ENCODE data around the gene CADPS.

Gene CADPS

DNA sequence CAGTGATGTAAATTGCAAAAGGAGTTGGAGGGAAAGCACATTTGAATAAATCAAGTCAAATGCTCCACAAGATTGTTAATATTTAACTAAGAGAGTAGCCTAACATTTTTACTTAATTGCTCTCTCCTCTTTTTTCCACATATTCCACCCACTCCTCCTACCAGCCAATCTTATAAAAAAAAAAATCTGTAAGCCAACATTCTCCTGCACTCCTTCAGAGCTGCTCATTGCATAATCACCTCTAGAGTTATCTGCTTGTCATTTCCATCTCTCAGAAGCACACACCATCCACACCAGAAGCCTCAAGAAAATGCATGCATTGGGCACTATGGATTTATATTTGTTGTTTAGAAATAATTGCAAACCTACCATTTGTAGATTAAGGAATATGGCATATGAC is 64.1 kb downstream of the CADPS start:
- DNase-seq (ENCODE audit: low spot score), result no peak

DNA sequence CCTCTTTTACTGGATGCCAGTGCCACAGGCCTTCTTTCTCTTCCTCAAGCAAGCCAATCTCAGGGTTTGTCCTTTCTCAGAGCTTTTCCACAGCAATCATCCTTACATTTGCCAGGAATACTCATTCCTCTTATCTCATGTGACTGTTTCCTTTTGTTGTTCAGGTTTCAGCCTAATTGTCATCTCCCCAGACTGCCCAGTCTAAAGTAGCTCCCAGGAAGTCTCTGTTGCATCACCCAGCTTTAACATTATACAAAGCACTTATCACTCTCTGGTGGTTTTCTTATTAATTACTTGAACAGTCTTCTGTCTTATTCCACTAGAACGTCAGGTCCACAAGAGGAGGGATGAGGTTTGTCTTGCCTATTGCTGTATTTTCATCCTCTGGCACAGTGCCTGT is 65.8 kb downstream of the CADPS start:
- DNase-seq (ENCODE audit: low spot score), result no peak

GRCh38 chr3:62805580-62806277 is 69.5 kb downstream of the CADPS start:
- DNase-seq (ENCODE audit: low spot score), result no peak

DNA sequence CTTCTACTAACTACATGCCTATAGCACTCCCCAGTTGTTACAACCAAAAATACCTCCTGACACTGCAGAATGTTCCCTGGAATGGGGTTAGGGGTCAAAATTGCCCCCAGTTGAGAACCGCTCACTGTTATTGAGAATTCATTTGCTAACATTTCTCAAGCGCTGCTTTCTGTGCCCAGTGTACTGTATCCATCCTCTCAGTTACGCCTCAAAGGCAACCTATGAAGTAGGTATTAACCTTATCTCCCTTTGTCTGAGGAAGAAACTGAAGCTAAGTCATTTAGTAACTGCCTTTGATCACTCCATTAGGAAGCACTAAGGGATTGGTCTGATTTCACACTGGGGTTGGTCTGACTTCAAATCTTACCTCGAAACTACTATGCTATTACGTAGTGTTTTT is 70.1 kb downstream of the CADPS start:
- no peak for DNase-seq (ENCODE audit: low spot score)

DNA sequence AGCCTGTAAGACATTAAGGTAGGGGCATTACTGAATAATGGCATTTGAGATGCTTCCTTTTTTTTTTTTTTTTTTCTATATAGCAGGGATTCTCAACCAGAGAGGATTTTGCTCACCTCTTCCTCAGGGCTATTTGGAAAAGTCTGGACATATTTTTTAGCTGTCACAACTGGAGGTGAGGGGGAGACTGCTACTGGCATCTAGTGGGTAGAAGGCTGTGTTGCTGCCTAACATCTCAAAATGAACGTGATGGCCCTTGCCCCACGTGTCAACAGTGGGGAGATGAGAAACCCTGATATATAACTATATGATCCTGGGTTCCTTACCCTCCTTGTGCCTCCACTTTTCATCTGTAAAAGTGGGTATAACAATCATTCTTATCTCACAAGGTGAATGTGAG is 71.9 kb downstream of the CADPS start:
- no peak for DNase-seq (ENCODE audit: low spot score)

DNA sequence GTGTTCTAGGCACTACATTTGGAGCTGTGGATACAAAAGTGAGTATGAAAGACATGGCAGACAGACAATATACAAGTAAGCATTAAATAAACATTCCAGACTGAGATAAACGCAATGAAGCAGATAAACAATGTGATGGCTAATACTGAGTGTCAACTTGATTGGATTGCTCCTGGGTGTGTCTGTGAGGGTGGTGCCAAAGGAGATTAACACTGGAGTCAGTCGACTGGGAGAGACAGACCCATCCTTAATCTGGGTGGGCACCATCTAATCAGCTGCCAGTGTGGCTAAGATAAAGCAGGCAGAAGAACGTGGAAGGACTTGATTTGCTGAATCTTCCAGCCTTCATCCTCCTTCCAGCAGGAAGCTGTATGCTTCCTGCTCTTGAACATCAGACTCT is 77.2 kb downstream of the CADPS start:
- no peak for DNase-seq (ENCODE audit: low spot score)

DNA sequence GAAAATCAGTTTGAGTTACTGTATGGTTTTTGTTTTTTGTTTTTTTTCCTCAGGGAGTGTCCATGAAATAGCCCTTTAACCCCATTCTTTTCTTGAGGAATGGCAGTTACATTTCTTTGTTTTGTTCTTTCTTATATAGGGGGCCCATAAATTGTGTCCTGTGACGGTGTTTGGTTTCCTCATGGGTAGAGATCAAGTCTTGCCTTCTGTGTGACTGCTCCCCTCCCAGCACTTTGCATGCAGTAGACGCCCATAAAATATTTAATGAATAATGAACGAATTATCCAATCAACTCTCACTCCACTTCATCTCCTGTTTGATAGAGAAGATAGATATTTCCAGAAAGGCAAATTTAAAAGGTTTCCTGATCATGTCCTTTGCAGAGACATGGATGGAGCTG is 78.1 kb downstream of the CADPS start:
- DNase-seq (ENCODE audit: low spot score), result no peak

GRCh38 chr3:62795978-62796657 is 79.1 kb downstream of the CADPS start:
- DNase-seq (ENCODE audit: low spot score), result no peak

DNA sequence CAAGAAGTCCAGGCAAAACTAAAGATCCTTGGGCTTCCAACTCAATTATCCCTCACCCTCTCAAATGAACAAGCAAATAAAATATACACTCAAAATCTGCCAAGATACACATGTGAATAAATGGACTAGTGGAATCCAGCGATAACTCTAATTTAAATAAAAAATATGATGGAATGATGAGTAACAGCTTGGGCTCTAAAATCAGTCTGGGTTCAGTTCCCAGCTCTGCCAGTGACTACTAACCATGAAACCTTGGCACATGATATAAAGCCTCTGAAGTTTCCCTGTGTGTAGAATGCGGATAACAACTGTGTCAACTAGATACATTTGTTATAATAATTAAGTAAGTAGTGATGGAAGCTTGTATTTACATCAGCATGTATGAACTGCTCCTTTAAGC is 81.3 kb downstream of the CADPS start:
- no peak for DNase-seq (ENCODE audit: low spot score)

DNA sequence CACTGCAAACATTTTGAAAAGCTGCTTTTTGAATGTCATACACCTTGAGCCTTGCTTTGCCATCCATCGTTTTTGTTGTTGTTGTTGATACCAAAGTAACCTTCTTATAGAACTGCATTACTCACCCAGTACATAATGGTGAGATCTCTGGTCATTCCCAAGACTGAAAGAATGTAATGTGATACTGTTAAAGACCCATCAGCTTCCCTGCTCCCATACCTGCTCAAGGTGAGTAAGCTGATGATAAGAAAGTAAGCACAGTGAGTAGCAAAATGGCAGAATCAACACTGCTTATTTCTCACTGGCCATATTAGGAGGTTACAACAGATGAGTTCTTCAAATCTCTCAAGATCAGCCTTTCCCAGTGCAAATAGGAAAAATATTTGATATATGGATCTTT is 89.8 kb downstream of the CADPS start:
- no peak for DNase-seq (ENCODE audit: low spot score)

DNA sequence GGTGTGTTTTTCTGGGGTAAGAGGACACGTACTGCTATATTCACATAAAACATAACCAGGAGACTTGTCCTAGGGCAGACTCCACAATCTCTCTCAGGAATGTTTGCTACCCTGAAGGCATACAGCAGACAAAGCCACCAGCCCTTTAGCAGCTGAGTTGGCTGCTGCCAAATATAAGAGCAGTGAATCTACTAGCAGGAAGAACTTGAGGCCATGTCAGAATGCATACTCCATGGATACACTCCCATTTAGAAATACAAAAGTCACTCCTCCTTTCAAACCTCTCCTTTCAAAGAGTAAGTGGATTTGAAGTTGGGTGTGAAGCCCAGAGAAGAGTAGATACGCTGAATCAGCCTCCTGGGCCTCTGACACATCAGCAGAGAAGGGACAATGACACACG is 94.1 kb downstream of the CADPS start:
- DNase-seq (ENCODE audit: low spot score), result no peak

GRCh38 chr3:62777674-62778073 is 97.5 kb downstream of the CADPS start:
- DNase-seq (ENCODE audit: low spot score), result no peak

GRCh38 chr3:62777130-62777529 is 98.1 kb downstream of the CADPS start:
- no peak for DNase-seq (ENCODE audit: low spot score)

- no peak for DNase-seq (ENCODE audit: low spot score)
Observed at GRCh38 chr3:62774221-62774620, 101.0 kb downstream of the CADPS start.

- DNase-seq (ENCODE audit: low spot score), result no peak
Observed at GRCh38 chr3:62771331-62772072, 103.7 kb downstream of the CADPS start.

- DNase-seq (ENCODE audit: low spot score), result no peak
Observed at GRCh38 chr3:62768896-62769295, 106.3 kb downstream of the CADPS start.

DNA sequence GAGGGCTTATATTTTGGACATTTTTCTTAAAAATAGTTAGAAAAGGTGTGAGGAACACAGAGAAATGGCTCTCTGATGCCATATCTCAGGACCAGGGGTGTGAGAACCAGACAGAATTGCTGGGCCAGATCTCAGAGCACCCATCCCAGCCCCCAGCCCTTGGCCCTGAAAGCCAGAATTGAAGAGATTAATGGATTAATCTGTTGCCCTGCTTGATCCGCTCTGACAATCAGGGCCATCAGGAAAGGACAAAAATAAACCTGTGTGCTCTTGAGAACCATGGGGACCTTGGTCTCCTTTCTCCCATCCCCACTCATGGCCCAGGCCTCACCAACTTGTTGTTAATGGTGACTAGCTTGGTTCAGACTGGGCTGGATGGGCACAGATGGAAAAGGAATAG is 113.5 kb downstream of the CADPS start:
- no peak for DNase-seq (ENCODE audit: low spot score)

DNA sequence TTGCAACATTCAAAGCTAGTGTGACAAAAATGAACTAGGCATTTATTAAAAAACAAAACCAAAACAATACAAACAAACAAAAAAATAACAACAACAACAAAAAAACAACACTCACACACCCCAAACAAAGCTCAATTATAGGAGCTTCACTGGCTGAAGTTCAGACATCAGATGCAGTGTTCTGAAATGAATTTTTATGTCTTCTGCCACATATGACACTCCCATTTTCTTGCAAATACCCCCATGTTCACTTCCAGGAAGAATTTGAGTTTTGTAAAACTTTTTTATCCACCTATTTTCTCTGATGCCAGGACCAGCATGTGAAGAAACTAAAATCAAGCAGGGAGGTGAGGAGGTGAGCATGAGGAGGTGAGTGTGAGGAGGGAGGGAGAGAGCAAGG is 113.9 kb downstream of the CADPS start:
- DNase-seq (ENCODE audit: low spot score), result no peak

- no peak for DNase-seq (ENCODE audit: low spot score)
Observed at GRCh38 chr3:62758296-62759066, 116.7 kb downstream of the CADPS start.

DNA sequence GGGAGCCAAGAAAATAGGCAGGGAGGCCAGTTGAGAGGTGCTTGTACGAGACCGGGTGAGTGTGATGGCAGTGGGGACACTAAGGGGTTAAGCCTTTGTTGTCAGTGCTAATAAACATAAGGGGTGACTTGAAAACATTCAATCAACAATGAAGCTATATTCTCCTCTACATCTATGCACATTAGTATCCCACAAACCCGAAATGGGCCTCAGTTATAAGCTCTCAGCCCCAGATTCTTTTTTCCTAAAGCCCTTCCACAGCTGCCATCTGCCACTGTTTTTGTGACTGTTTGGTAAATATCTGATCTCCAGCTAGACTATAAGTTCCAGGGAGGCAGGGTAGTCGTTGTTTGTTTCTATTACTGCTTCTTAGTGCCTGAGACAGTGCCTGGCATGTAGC is 118.2 kb downstream of the CADPS start:
- no peak for DNase-seq (ENCODE audit: low spot score)

GRCh38 chr3:62755285-62755684 is 119.9 kb downstream of the CADPS start:
- DNase-seq (ENCODE audit: low spot score), result no peak

DNA sequence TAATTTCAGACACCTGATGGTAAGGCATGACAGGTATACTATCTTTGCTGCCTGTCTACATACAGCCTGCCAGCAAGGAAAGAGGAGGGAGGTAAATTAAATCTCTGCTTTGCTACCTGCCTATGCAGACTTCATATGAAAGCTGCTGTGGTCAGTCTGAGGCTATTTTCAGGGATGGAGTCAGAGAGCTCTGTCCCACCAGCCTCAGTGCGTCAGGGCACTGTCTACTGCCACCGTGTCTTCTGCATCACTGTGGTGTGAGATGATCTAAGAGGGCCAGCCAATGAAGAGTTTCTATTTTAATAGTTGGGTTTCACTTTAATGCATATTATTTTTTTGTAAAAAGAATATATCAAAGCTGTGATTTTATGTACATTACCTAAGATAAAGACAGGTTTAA is 125.6 kb downstream of the CADPS start:
- DNase-seq (ENCODE audit: low spot score), result no peak

DNA sequence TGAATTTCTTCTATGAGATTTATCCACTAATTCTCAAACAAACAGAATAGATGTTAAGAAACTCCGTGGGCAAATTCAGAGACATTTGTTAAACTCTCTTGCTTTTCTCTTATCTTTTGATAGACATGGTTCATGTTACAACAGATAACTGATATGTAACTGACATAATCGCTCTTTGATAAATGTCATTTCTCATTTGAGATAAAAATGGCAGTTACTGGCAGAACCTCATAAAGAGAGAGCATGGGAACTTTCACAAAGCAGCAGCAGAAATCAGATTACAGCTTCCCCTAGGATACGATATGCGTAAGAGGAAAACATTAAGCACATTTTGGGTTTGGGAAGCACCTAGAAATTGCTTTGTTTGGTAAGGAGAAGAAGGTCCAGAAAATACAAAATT is 126.1 kb downstream of the CADPS start:
- DNase-seq (ENCODE audit: low spot score), result no peak

Measured in left forelimb (tissue), 1 donor.